H1 (cell line): Measurements from ENCODE around the gene CNTD1. TPM values are rescaled to one million over a fixed set of nuclear protein-coding genes. Genes with fewer than 3 reads are reported as not detected.
A peak's percentile ranks its signal among the peaks of the same experiment; 100 is the strongest.

ENCODE experiments used
- CTCF ChIA-PET: fragments of 300-600 bp; sonication (Branson Sonifier 250); formaldehyde crosslinking; loops from one replicate; lab custom pipeline; 2021; ENCODE audit not compliant: partially characterized antibody; lab: Charles Lee
- POLR2A ChIA-PET: fragments of 300-600 bp; sonication (Branson Sonifier 250); formaldehyde crosslinking; loops from one replicate; lab custom pipeline; 2021; ENCODE audit warnings: inconsistent platforms; ENCODE audit not compliant: partially characterized antibody; lab: Charles Lee
- DNase-seq, 2 experiments: peaks; one replicate each; pipeline versions ENCODE4 v3.0.0 to v3.0.0-alpha.2; 2010 to 2022; ENCODE audit warnings: low spot score in 2 of 2, low read depth in 1 of 2, mixed read lengths in 1 of 2
- FAIRE-seq: peaks from 2 replicates; lab custom pipeline; 2011; peaks lifted over from hg19 to GRCh38; lab: Jason Lieb, UNC
- H2AFZ ChIP-seq: 2 replicates; pipeline ENCODE4 v1.8.1; 2012; ENCODE audit warnings: low read length, inconsistent platforms
- H2AK5ac ChIP-seq: 2 replicates; pipeline ENCODE4 v1.6.1; 2013; ENCODE audit warnings: low read depth, low read length
- H2BK120ac ChIP-seq: replicated peaks from 2 replicates; pipeline ENCODE3; 2013; ENCODE audit warnings: low read depth, low read length, inconsistent platforms
- H2BK12ac ChIP-seq: 2 replicates; pipeline ENCODE4 v1.6.1; 2013; ENCODE audit warnings: low read depth, low read length
- H2BK15ac ChIP-seq: 2 replicates; pipeline ENCODE4 v1.6.1; 2013; ENCODE audit warnings: low read length
- H2BK20ac ChIP-seq: 2 replicates; pipeline ENCODE4 v1.6.1; 2013; ENCODE audit warnings: low read length
- H2BK5ac ChIP-seq: 2 replicates; pipeline ENCODE4 v1.6.1; 2013; ENCODE audit warnings: low read depth, low read length
- H3K14ac ChIP-seq: 2 replicates; pipeline ENCODE4 v1.6.1; 2013; ENCODE audit warnings: inconsistent platforms; ENCODE audit not compliant: insufficient read length
- H3K18ac ChIP-seq: 2 replicates; pipeline ENCODE4 v1.6.1; 2013; ENCODE audit warnings: low read length; ENCODE audit errors: extremely low read depth
- H3K23ac ChIP-seq: 2 replicates; pipeline ENCODE4 v1.6.1; 2013; ENCODE audit warnings: inconsistent platforms; ENCODE audit not compliant: insufficient read length
- H3K23me2 ChIP-seq: 2 replicates; pipeline ENCODE4 v1.6.1; 2013; ENCODE audit warnings: low read depth, low read length
- H3K27ac ChIP-seq: 2 replicates; pipeline ENCODE4 v1.6.1; 2011; ENCODE audit warnings: low read depth, low read length, inconsistent platforms
- H3K27me3 ChIP-seq, 4 experiments: replicated peaks in 1 of 4; 1 replicate in 1 of 4; 2 replicates in 3 of 4; pipeline versions ENCODE4 v1.6.1 to v1.8.1; 2011 to 2013; ENCODE audit warnings: low read length in 3 of 4, mild to moderate bottlenecking in 3 of 4, inconsistent platforms in 2 of 4, mixed read lengths in 2 of 4, moderate library complexity in 1 of 4; ENCODE audit not compliant: control insufficient read depth in 3 of 4, insufficient read depth in 3 of 4; ENCODE audit errors: extremely low read depth in 1 of 4
- H3K36me3 ChIP-seq, 4 experiments: 2 replicates each; pipeline versions ENCODE4 v1.6.1 to v1.8.1; 2011 to 2013; ENCODE audit warnings: mild to moderate bottlenecking in 4 of 4, low read length in 3 of 4, moderate library complexity in 2 of 4, control low read depth in 1 of 4, inconsistent platforms in 1 of 4; ENCODE audit not compliant: insufficient read depth in 4 of 4, control insufficient read depth in 2 of 4
- H3K4ac ChIP-seq: replicated peaks from 2 replicates; pipeline ENCODE3; 2013; ENCODE audit warnings: low read length, low read depth, mixed read lengths, inconsistent platforms; ENCODE audit not compliant: insufficient read length
- H3K4me1 ChIP-seq, 4 experiments: replicated peaks in 1 of 4; 1 replicate in 1 of 4; 2 replicates in 3 of 4; pipeline versions ENCODE4 v1.6.1 to v1.8.1; 2011 to 2013; ENCODE audit warnings: low read length in 3 of 4, inconsistent platforms in 2 of 4, mixed read lengths in 1 of 4; ENCODE audit not compliant: insufficient read depth in 4 of 4, control insufficient read depth in 3 of 4
- H3K4me2 ChIP-seq, 2 experiments: 2 replicates each; pipeline versions ENCODE4 v1.6.1 to v1.8.1; 2011 to 2013; ENCODE audit warnings: low read depth in 2 of 2, low read length in 2 of 2, control low read depth in 1 of 2, inconsistent platforms in 1 of 2, mild to moderate bottlenecking in 1 of 2; ENCODE audit not compliant: insufficient read depth in 1 of 2
- H3K4me3 ChIP-seq, 4 experiments: fragments of 200-600, 300-600 bp in 1 of 4; sonication (generic), shearing (Covaris generic), sonication (Bioruptor Twin) in 1 of 4; 2 replicates each; pipeline versions ENCODE4 v1.5.1 to v1.8.1; 2011 to 2016; ENCODE audit warnings: low read length in 4 of 4, low read depth in 3 of 4, control low read depth in 2 of 4, inconsistent platforms in 2 of 4, mild to moderate bottlenecking in 2 of 4, mixed read lengths in 1 of 4, moderate library complexity in 1 of 4; ENCODE audit not compliant: insufficient read depth in 2 of 4; ENCODE audit errors: extremely low read depth in 1 of 4
- H3K56ac ChIP-seq: replicated peaks from 2 replicates; pipeline ENCODE3; 2013; ENCODE audit warnings: low read depth, mild to moderate bottlenecking, mixed read lengths, low read length, inconsistent platforms; ENCODE audit not compliant: insufficient read length
- H3K79me1 ChIP-seq: 2 replicates; pipeline ENCODE4 v1.6.1; 2013; ENCODE audit warnings: low read depth, low read length, control low read depth
- H3K79me2 ChIP-seq, 2 experiments: 2 replicates each; pipeline versions ENCODE4 v1.6.1 to v1.8.1; 2012 to 2013; ENCODE audit warnings: low read length in 2 of 2, mild to moderate bottlenecking in 2 of 2, inconsistent platforms in 1 of 2; ENCODE audit not compliant: insufficient read depth in 2 of 2, control insufficient read depth in 1 of 2
- H3K9ac ChIP-seq, 4 experiments: replicated peaks in 1 of 4; 1 replicate in 1 of 4; 2 replicates in 3 of 4; pipeline versions ENCODE4 v1.6.1 to v1.8.1; 2011 to 2013; ENCODE audit warnings: low read depth in 3 of 4, low read length in 3 of 4, control low read depth in 2 of 4, mild to moderate bottlenecking in 2 of 4, moderate library complexity in 2 of 4, inconsistent platforms in 1 of 4; ENCODE audit errors: extremely low read depth in 1 of 4
- H3K9me3 ChIP-seq, 2 experiments: 2 replicates each; pipeline versions ENCODE4 v1.6.1 to v1.8.1; 2012 to 2013; ENCODE audit warnings: mild to moderate bottlenecking in 2 of 2, moderate library complexity in 2 of 2, control low read depth in 1 of 2, inconsistent platforms in 1 of 2, low read depth in 1 of 2, low read length in 1 of 2, mixed read lengths in 1 of 2; ENCODE audit not compliant: insufficient read depth in 2 of 2
- H4K20me1 ChIP-seq, 2 experiments: replicated peaks in 1 of 2; 2 replicates each; pipeline versions ENCODE3 to v1.8.1; 2011 to 2013; ENCODE audit warnings: inconsistent platforms in 2 of 2, low read length in 2 of 2, mild to moderate bottlenecking in 1 of 2; ENCODE audit not compliant: insufficient read depth in 2 of 2, control insufficient read depth in 1 of 2
- H4K5ac ChIP-seq: 2 replicates; pipeline ENCODE4 v1.6.1; 2013; ENCODE audit warnings: low read length, low read depth, mixed read lengths, inconsistent platforms; ENCODE audit not compliant: insufficient read length
- H4K8ac ChIP-seq: 2 replicates; pipeline ENCODE4 v1.8.0; 2013; ENCODE audit warnings: mild to moderate bottlenecking, moderate library complexity, low read length, inconsistent platforms; ENCODE audit not compliant: insufficient read depth; ENCODE audit errors: extremely low read depth
- H4K91ac ChIP-seq: replicated peaks from 2 replicates; pipeline ENCODE3; 2013; ENCODE audit warnings: low read length, mixed read lengths, inconsistent platforms; ENCODE audit not compliant: insufficient read length
- SP2 ChIP-seq: IDR thresholded peaks from 2 replicates; pipeline ENCODE4 v1.6.1; 2012; ENCODE audit warnings: mild to moderate bottlenecking, low read length, inconsistent platforms
- YY1 ChIP-seq: IDR thresholded peaks from 2 replicates; pipeline ENCODE4 v1.6.1; 2011; ENCODE audit warnings: low read depth, mild to moderate bottlenecking, low read length
- WGBS, 2 experiments: shearing (Covaris generic) in 1 of 2; methylation state at CpG; one replicate each; pipeline versions ENCODE4 v1.1.6 to v1.1.7; 2013 to 2015; ENCODE audit warnings: low lambda C conversion rate in 2 of 2, mixed read lengths in 2 of 2, inconsistent platforms in 1 of 2, low coverage in 1 of 2, missing lambda C conversion rate in 1 of 2; ENCODE audit not compliant: insufficient replicate concordance in 2 of 2, insufficient coverage in 1 of 2, insufficient read length in 1 of 2; ENCODE audit errors: extremely low coverage in 1 of 2, missing lambda C conversion rate in 1 of 2; 5-methylcytosine and 5-hydroxymethylcytosine counted together
- polyA plus RNA-seq, 7 experiments: library from polyadenylated mRNA; depleted of rRNA in 3 of 7; stranded (reverse) in 5 of 7; unstranded in 2 of 7; fragments of >200 nt in 5 of 7; fragments of 200-250 nt in 2 of 7; gene quantifications; 1 replicate in 5 of 7; 2 replicates in 1 of 7; 4 replicates in 1 of 7; pipeline versions ENCODE4 v1.2.1 to v1.2.3, GENCODE V29; 2011 to 2013; ENCODE audit warnings: missing spikeins in 2 of 7, mixed read lengths in 2 of 7
- total RNA-seq: library from RNA; stranded (reverse); fragmentation: NEBNext Ultra II Directional; extraction: Animal tissue kit (Norgen Biotek cat#: 25700); gene quantifications from 2 replicates; pipeline ENCODE4 v1.2.1, GENCODE V29; 2021

CNTD1 gene
- total and polyA plus RNA-seq, 2 of the 8 experiments (the other 6 are each of a cell fraction or from before 2014, with no cell fraction given) = not detected

DNA sequence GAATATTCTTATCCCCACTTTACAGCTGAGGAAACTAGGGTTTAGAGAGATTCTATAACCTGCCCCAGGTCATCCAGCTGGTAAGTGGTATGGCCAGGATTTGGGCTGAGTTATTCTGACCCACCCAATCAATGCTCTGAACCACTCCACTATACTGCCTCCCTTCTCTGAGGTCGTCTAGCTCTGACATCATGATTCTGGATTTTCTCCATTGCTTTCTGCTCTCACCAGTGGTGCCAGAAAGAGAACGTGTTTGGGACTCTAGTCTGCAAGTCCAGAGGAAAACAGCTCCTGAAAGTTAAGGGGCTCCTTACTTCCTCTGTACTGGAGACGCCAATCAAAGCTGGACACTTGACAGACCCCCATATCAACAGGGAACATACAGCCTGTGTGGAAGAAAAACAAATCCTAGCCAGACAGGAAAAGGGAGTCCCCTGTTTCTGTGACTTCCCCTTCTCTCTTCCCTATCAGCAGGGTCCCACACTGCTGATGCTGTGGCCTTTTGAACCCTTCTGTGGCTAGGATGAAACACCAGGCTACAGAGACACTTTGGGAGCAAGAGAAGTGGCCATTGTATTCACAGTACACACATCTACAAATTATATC, 47.8 kb upstream of the CNTD1 start:
- H2AK5ac ChIP-seq = no peak overlapping the region
- H3K36me3 ChIP-seq = no peaks in the 10 kb centered on the region
- TF ChIP-seq YY1 (no peak), SP2 (no peak)
- H3K79me1 ChIP-seq = no peaks in the 10 kb centered on the region
- H3K18ac ChIP-seq = no peak overlapping the region
- ChIA-PET POLR2A (interaction anchor here (1.0 to 6.6 kb wide), 2 partner anchors 11 to 68 kb away, joined by 4 to 46 read pairs; partner anchors contain the start of gene RAMP2), CTCF (interaction anchor here (1.0 to 10.0 kb wide), 7 partner anchors 11 to 178 kb away, joined by 3 to 81 read pairs (median 4); partner anchors contain the start of genes PSMC3IP and RAMP2)
- H3K23me2 ChIP-seq = no peaks in the 10 kb centered on the region
- no peak for FAIRE-seq
- H2BK5ac ChIP-seq = no peak overlapping the region
- H2BK120ac ChIP-seq = no peak overlapping the region
- H3K23ac ChIP-seq = no peak overlapping the region
- H2AFZ ChIP-seq = 0 out of 2 replicates have a peak overlapping the region, but pooled peaks have one; percentile 25
- peaks cover 0 to 3% (median under 1%) of the 10 kb centered on the region in 4 experiments; a peak in 2 of 7 replicates for H3K4me1 ChIP-seq
- no peaks in the 10 kb centered on the region for H3K79me2 ChIP-seq
- no peak overlapping the region for H3K56ac ChIP-seq
- peaks cover 1 to 5% (median 4%) of the 10 kb centered on the region in 4 experiments for H3K27me3 ChIP-seq
- no peak overlapping the region for H2BK15ac ChIP-seq
- H3K14ac ChIP-seq = no peak overlapping the region
- no peak overlapping the region for H4K91ac ChIP-seq
- whole genome bisulfite sequencing, 2 experiments = 86% methylated on average over 3 of the region's 3 CpGs; no CpG with 5 or more reads in 1 of the 2 experiments
- no peak overlapping the region for H3K27ac ChIP-seq
- no peak overlapping the region for H3K4me2 ChIP-seq
- no peak overlapping the region for H4K5ac ChIP-seq
- H3K9me3 ChIP-seq = no peaks in the 10 kb centered on the region
- H2BK12ac ChIP-seq = no peak overlapping the region
- no peak overlapping the region for H3K4me3 ChIP-seq
- no peak for DNase-seq
- no peak overlapping the region for H2BK20ac ChIP-seq
- H3K4ac ChIP-seq = no peak overlapping the region
- no peaks in the 10 kb centered on the region for H4K20me1 ChIP-seq
- H4K8ac ChIP-seq = no peak overlapping the region
- H3K9ac ChIP-seq = no peak overlapping the region
